HG02870 (cell line): ENCODE results near the gene EFCAB8.

Experiments used
- ATAC-seq: cut with Tn5 transposase; IDR thresholded peaks from one replicate; pipeline ENCODE4 v1.9.1; 2021; ENCODE audit warnings: mild to moderate bottlenecking, moderate library complexity; ENCODE audit not compliant: unreplicated experiment

Gene EFCAB8

DNA sequence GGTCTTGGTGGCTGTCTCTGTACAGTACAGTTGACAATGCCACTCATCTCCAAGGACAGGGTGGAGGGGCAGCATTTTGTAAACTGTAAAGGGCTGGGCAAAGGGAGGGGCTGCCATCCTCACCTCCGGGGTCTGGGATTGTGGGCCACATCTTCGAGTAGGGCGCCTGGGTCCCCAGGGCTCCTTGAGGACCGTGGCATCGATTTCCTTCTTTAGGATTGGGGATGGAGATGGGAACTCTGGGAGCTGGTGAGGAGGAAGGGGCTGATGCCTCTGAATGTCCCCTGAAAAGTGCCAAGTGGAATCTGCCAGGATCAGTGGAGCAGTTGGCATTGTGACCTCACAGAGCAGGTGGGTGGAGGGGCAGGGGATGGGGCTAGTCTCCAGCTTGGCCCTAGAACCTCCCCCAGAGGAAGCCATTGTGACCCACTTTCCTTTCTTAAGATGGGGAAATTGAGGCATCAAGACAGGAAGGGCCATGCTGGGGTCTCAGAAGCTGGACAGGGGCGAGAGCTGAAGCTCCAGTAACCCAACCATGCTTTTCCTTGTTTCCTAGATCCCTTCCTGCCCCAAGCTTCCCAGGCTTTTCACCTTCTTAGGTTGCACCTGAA, 145.5 kb downstream of the EFCAB8 start, which contains the start of gene SUN5:
Gene SUN5, minus strand, starts transcription at position 293 of the 611 bp plus-strand sequence. Its CDS starts 93 bp downstream, at position 200.
- ATAC-seq = no peak

GRCh38 chr20:33005132-33005566, 146.4 kb downstream of the EFCAB8 start:
- ATAC-seq = no peak

DNA sequence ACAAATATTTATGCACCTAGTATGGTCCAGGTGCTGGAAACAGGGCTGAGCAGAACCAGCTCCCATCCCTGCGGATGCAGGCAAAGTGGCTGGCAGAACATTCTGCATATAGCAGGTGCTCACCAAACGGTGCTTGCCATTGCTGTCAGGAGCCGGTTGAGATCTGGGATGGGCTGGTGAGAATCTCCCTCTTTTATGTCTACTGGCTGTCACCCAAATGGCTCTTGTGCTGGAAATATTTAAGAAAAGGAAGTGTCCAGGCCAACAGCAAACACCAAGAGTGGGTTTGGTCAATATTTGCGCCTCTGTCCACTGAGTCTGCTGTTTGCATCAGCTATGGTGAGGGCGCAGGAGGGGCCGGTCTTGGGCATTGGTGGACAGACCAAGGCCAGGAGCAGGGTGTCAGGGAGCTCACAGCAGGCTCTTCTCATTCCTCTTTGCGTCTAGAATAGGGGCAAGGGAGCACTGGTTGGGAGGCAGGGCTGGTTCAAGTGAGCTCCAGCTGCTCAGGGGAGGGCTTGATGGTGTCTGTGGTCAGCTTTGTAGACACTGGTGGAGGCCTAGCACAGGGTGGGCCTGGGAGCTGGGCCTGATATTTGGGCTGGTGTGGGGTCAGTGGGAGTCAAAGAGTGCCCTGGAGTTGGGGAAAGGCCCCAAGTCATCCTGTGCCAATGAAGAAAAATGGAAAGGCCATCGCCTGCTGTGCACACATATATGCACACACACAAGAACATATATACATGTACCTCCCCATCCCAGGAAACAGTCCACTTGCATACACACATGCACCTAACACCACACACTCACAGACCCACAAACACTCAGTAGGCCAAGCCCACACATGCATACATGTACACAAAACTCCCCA, 147.4 kb downstream of the EFCAB8 start:
- no peak for ATAC-seq

DNA sequence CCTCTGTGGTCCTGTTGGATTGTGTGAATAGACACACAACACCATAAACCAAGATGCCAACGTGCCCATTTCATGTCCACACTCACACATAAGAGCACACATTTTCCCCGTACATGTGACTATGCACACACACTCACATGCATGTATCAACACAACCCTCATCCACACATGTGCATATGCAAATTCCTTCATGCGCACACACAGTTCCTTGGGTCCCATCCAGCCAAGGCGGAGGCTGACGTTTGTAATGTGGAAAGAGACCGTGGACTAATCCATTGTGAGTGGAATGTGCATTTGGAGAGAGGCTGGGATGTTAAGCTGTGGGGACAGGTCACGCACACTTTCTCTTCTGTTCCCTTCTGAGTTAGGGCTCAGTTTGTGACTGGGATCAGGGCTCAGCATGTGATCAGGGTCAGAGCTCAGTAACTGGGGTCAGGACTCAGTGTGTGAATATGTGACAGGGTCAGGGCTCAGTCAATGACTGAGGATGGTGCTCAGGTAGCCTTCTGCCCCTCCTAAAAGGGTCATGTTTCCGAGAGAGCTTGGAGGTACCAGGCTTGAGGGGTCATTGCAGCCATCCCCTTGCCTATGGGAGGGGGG, 148.2 kb downstream of the EFCAB8 start:
- ATAC-seq = no peak

GRCh38 chr20:33007376-33008335, 148.9 kb downstream of the EFCAB8 start, which contains the start of gene BPIFB2:
TSS of gene BPIFB2 (plus strand) at chr20:33007704. CDS start at chr20:33008575, 871 bp downstream.
- no peak for ATAC-seq

DNA sequence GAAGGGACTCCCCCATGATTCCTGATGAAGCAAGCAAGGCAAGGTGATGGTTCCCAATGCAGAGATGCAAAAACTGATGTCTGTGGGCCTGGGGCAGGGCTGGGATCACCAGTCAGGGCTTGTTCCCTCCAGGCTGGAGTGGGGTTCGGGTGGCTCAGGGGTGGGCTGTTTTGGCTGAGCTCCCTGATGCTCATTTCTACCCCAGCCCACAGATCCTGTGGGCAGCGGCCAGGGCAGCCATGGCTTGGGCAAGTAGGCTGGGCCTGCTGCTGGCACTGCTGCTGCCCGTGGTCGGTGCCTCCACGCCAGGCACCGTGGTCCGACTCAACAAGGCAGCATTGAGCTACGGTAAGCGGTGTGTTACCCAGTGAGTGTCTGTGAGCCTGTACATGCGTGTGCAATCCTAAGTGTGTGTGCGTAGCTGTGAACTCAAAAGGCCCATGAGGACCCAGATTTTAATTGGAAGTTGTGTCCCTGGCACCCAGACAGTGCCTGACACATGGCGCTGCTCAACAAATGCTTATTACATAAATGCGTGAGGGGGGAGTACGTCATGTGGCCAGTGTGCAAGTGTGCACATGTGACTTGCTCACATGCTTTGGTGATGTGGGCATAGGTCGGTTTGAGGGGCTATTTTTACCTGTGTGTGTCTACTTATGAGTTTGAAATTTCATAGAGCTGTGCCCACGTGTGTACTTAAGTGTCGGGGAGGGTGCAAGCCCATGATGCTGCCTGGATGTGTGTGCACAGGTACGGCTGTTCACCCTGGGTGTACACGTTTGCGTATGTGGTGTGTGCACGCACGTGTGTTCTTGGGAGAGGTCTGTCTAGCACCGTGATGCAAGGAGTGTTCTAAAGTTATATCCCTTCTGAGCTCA, 149.9 kb downstream of the EFCAB8 start:
- no peak for ATAC-seq

DNA sequence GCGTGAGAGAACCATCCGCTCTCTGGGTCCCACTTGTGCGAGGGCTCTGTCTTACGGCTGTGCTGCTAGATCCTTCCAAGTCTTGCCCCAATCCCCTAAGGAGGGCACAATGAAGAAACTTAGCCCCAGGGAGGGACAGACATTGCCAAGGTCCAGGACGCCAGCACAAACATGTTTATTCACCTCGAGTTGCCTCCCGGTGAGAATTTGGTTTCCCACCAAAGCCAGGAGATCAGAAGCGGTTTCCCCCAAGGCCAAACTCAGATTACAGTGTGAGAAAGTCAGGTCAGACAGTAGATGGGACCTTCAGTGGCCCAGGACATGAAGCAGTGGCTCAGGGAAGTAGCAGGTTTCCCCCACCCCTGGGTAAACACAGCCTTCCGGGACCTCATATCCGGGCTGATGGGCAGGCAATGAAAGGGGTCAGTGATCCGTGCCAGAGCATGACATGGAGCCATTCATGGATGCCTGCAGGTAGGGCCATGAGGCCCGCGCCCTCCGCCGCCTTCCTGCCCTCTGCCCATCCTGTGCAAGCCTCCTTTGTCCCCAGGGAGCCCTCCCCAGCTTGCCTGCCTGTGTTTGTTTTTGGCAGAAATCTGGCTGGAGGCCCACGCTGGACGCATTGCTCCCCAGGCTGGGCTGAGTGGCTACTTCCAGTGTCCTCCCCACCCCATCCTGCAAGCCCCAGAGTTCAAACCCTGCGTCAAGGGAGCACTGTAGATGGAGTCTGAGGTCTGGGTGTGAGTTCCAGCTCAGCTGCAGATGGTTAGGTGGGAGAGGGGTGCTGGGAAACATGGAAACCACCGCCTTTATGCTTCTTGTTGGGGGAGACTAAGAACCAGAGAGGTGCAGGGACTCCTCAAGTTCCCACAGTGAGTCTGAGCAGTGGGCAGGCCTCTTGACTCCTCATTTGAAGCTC, 150.8 kb downstream of the EFCAB8 start:
- ATAC-seq = no peak

DNA sequence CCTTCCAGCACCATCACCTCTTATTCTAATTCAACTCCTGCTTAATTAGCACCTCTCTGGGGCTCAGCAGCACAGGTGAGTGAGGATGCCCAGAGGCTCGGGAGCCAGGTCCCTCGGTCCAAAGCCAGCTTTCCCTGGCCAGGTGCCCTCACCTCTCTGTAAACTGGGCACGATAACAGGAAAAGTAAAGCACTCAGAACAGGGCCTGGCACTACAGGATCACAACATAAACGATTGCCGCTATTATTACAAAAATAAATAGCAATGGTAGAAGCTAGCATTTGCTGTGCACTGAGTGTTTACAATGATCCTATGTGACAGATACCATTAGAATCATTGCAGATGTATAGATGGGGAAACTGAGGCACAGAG, 151.4 kb downstream of the EFCAB8 start:
- no peak for ATAC-seq

DNA sequence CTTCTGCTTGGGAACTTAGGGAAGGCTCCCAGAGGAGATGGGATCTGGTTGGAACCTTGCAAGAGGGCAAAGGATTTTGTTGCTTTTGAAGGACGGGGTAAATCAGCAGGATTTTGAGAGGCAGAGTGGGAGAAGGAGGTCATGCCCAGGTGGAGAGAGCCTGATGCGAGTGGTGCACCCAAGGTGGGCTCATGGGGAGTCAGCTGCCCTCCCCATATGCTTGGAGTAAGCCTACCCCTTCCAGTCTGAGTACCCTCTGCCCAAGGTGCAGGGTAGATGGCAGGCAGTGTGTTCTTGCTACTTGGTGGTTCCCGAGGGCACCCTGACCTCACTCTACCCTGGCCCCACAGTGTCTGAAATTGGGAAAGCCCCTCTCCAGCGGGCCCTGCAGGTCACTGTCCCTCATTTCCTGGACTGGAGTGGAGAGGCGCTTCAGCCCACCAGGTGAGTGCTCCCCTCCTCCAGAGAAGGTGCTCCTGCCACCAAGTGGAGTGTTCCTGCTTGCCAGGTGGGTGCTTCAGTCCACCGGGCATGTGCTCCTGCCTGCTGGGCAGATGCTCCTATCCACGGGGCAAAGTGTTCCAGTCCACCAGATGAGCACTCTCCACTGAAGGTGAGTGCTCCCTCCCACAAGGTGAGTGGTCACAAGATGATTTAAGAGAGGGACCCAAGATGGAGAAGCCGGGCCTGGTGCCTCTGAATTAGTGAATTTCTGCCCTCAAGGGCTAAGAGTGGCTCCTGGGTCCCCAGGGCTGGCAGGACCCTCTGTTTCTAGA, 152.1 kb downstream of the EFCAB8 start:
- ATAC-seq = no peak
